SK-N-MC (cell line): ENCODE measurements around the gene EDN2.

ENCODE experiments used
- DNase-seq: peaks from one replicate; pipeline ENCODE4 v3.0.0-alpha.2; 2011; ENCODE audit warnings: low read depth, low spot score
- H3K27ac ChIP-seq: fragments of 200-600 bp; sonication (generic); 2 replicates; pipeline ENCODE4 v1.5.1; 2016; ENCODE audit warnings: mixed run types
- H3K36me3 ChIP-seq: fragments of 200-600 bp; sonication (generic); 2 replicates; pipeline ENCODE4 v1.6.1; 2017; ENCODE audit warnings: antibody characterized with exemption, low read length, mixed read lengths; ENCODE audit not compliant: insufficient read depth
- H3K4me3 ChIP-seq: fragments of 200-600 bp; sonication (generic); 2 replicates; pipeline ENCODE4 v1.5.1; 2016
- H3K9ac ChIP-seq: fragments of 200-600 bp; sonication (generic); 2 replicates; pipeline ENCODE4 v1.8.0; 2017; ENCODE audit warnings: mixed run types, mixed read lengths; ENCODE audit not compliant: insufficient read length
- H3K9me3 ChIP-seq: fragments of 200-600 bp; sonication (generic); 2 replicates; pipeline ENCODE4 v1.6.1; 2017; ENCODE audit warnings: low read depth, mild to moderate bottlenecking, antibody characterized with exemption, low read length, moderate library complexity, mixed read lengths
- EZH2 ChIP-seq: fragments of 200-600 bp; sonication (generic); IDR thresholded peaks from one replicate; pipeline ENCODE4 v1.6.1; 2017; ENCODE audit warnings: antibody characterized with exemption
- FOXP2 ChIP-seq: optimal IDR thresholded peaks from 2 replicates; pipeline ENCODE3; 2011; ENCODE audit warnings: mild to moderate bottlenecking, moderate library complexity; ENCODE audit not compliant: insufficient read depth; ENCODE audit errors: extremely low read length, control extremely low read depth
- POLR2AphosphoS5 ChIP-seq: IDR thresholded peaks from 2 replicates; pipeline ENCODE4 v1.6.1; 2012; ENCODE audit warnings: mild to moderate bottlenecking, low read depth, low read length, borderline replicate concordance

Gene EDN2

GRCh38 chr1:41471658-41472057 is 12.8 kb downstream of the EDN2 start:
- Histone ChIP-seq H3K4me3 (no peak overlapping the region), H3K9me3 (no peaks in the 10 kb centered on the region), H3K27ac (no peak overlapping the region), H3K9ac (no peak overlapping the region), H3K36me3 (no peaks in the 10 kb centered on the region)
- no peak for TF ChIP-seq FOXP2
- no peak for DNase-seq

- no peaks in the 10 kb centered on the region for H3K36me3 ChIP-seq
- DNase-seq: no peak
- no peaks in the 10 kb centered on the region for H3K9me3 ChIP-seq
- no peak overlapping the region for H3K4me3 ChIP-seq
- H3K27ac ChIP-seq: no peak overlapping the region
- no peak for TF ChIP-seq EZH2
- no peak for TF ChIP-seq POLR2AphosphoS5
- no peak for TF ChIP-seq FOXP2
- no peak overlapping the region for H3K9ac ChIP-seq
Measured at GRCh38 chr1:41469706-41470105, 14.8 kb downstream of the EDN2 start.

GRCh38 chr1:41468122-41468762 is 16.2 kb downstream of the EDN2 start:
- Histone ChIP-seq H3K36me3 (no peaks in the 10 kb centered on the region), H3K27ac (no peak overlapping the region), H3K4me3 (no peak overlapping the region), H3K9me3 (no peaks in the 10 kb centered on the region), H3K9ac (no peak overlapping the region)
- TF ChIP-seq EZH2 (no peak), FOXP2 (no peak), POLR2AphosphoS5 (no peak)
- no peak for DNase-seq

- Histone ChIP-seq H3K36me3 (no peaks in the 10 kb centered on the region), H3K9ac (no peak overlapping the region), H3K4me3 (no peak overlapping the region), H3K27ac (no peak overlapping the region), H3K9me3 (no peaks in the 10 kb centered on the region)
- no peak for TF ChIP-seq POLR2AphosphoS5
- no peak for TF ChIP-seq FOXP2
- TF ChIP-seq EZH2: no peak
- no peak for DNase-seq
Measured at GRCh38 chr1:41467673-41468072, 16.8 kb downstream of the EDN2 start.

GRCh38 chr1:41466146-41466545 is 18.3 kb downstream of the EDN2 start:
- no peak for DNase-seq
- H3K9me3 ChIP-seq: no peaks in the 10 kb centered on the region
- no peaks in the 10 kb centered on the region for H3K36me3 ChIP-seq
- H3K9ac ChIP-seq: no peak overlapping the region
- TF ChIP-seq FOXP2: no peak
- H3K4me3 ChIP-seq: no peak overlapping the region
- H3K27ac ChIP-seq: no peak overlapping the region

- H3K36me3 ChIP-seq: no peaks in the 10 kb centered on the region
- H3K4me3 ChIP-seq: no peak overlapping the region
- no peaks in the 10 kb centered on the region for H3K9me3 ChIP-seq
- no peak for TF ChIP-seq POLR2AphosphoS5
- TF ChIP-seq FOXP2: no peak
- no peak for TF ChIP-seq EZH2
- no peak overlapping the region for H3K9ac ChIP-seq
- H3K27ac ChIP-seq: no peak overlapping the region
- DNase-seq: no peak
Measured at GRCh38 chr1:41465741-41466140, 18.7 kb downstream of the EDN2 start.

- no peak overlapping the region for H3K9ac ChIP-seq
- no peaks in the 10 kb centered on the region for H3K36me3 ChIP-seq
- H3K9me3 ChIP-seq: no peaks in the 10 kb centered on the region
- TF ChIP-seq POLR2AphosphoS5: no peak
- no peak for TF ChIP-seq FOXP2
- no peak overlapping the region for H3K27ac ChIP-seq
- no peak overlapping the region for H3K4me3 ChIP-seq
- no peak for DNase-seq
Measured at GRCh38 chr1:41464885-41465284, 19.6 kb downstream of the EDN2 start.

- no peak overlapping the region for H3K9ac ChIP-seq
- no peak for DNase-seq
- no peak overlapping the region for H3K4me3 ChIP-seq
- no peak overlapping the region for H3K27ac ChIP-seq
- TF ChIP-seq FOXP2: no peak
- no peak for TF ChIP-seq POLR2AphosphoS5
- TF ChIP-seq EZH2: no peak
- H3K9me3 ChIP-seq: no peaks in the 10 kb centered on the region
- no peaks in the 10 kb centered on the region for H3K36me3 ChIP-seq
Measured at GRCh38 chr1:41463516-41463915, 21.0 kb downstream of the EDN2 start.

- H3K9me3 ChIP-seq: no peaks in the 10 kb centered on the region
- H3K9ac ChIP-seq: no peak overlapping the region
- no peak for DNase-seq
- no peak overlapping the region for H3K27ac ChIP-seq
- TF ChIP-seq EZH2: no peak
- no peak for TF ChIP-seq FOXP2
- TF ChIP-seq POLR2AphosphoS5: no peak
- no peaks in the 10 kb centered on the region for H3K36me3 ChIP-seq
- H3K4me3 ChIP-seq: no peak overlapping the region
Measured at GRCh38 chr1:41462680-41463004, 21.8 kb downstream of the EDN2 start.
